CD14-positive monocyte (primary cell): ENCODE results near the gene TIRAP. TPM values are rescaled to one million over a fixed set of nuclear protein-coding genes. Genes with fewer than 3 reads are reported as not detected.

Source experiments
- DNase-seq, 3 donors: peaks; one replicate each; pipeline ENCODE4 v3.0.0-alpha.2; 2011 to 2022
- H2AFZ ChIP-seq: 2 replicates; pipeline ENCODE4 v1.6.0; 2012; ENCODE audit warnings: mild to moderate bottlenecking, low read depth, low read length, inconsistent platforms; ENCODE audit not compliant: insufficient read depth, poor library complexity, severe bottlenecking
- H3K27ac ChIP-seq, 2 donors: 1 replicate in 1 of 2; 2 replicates in 1 of 2; pipeline ENCODE4 v1.5.1; 2012 to 2013; ENCODE audit warnings: low read length in 2 of 2, control low read depth in 1 of 2, inconsistent platforms in 1 of 2, low read depth in 1 of 2, mild to moderate bottlenecking in 1 of 2
- H3K27me3 ChIP-seq, 2 donors: one replicate each; pipeline versions ENCODE4 v1.6.0 to v1.6.1; 2011 to 2013; ENCODE audit warnings: low read length in 2 of 2; ENCODE audit not compliant: control insufficient read depth in 2 of 2, insufficient read depth in 2 of 2
- H3K36me3 ChIP-seq, 2 donors: replicated peaks in 1 of 2; 1 replicate in 1 of 2; 2 replicates in 1 of 2; pipeline versions ENCODE4 v1.5.1 to v1.6.1; 2012 to 2013; ENCODE audit warnings: low read length in 2 of 2, control low read depth in 1 of 2, inconsistent platforms in 1 of 2, mild to moderate bottlenecking in 1 of 2; ENCODE audit not compliant: insufficient read depth in 2 of 2, control insufficient read depth in 1 of 2
- H3K4me1 ChIP-seq, 2 donors: 1 replicate in 1 of 2; 2 replicates in 1 of 2; pipeline versions ENCODE4 v1.5.1 to v1.6.1; 2012 to 2013; ENCODE audit warnings: low read length in 2 of 2, control low read depth in 1 of 2, inconsistent platforms in 1 of 2, mild to moderate bottlenecking in 1 of 2, moderate library complexity in 1 of 2; ENCODE audit not compliant: insufficient read depth in 2 of 2, control insufficient read depth in 1 of 2
- H3K4me2 ChIP-seq: replicated peaks from 2 replicates; pipeline ENCODE3; 2012; ENCODE audit warnings: low read length, moderate library complexity, mild to moderate bottlenecking; ENCODE audit not compliant: poor library complexity, severe bottlenecking; ENCODE audit errors: extremely low read depth
- H3K4me3 ChIP-seq, 3 experiments: fragments of 200-600 bp in 1 of 3; sonication (generic) in 1 of 3; replicated peaks in 1 of 3; 1 replicate in 2 of 3; 2 replicates in 1 of 3; pipeline ENCODE4 v1.5.1; 2011 to 2013; ENCODE audit warnings: low read length in 3 of 3, mild to moderate bottlenecking in 3 of 3, control low read depth in 2 of 3, low read depth in 2 of 3, inconsistent platforms in 1 of 3, moderate library complexity in 1 of 3
- H3K79me2 ChIP-seq: 2 replicates; pipeline ENCODE4 v1.6.0; 2012; ENCODE audit warnings: mild to moderate bottlenecking, control low read depth, inconsistent platforms, low read length, moderate library complexity; ENCODE audit not compliant: insufficient read depth
- H3K9ac ChIP-seq: 2 replicates; pipeline ENCODE4 v1.6.0; 2017; ENCODE audit warnings: low read length, mild to moderate bottlenecking; ENCODE audit not compliant: insufficient read depth, poor library complexity, severe bottlenecking
- H3K9me3 ChIP-seq, 2 donors: replicated peaks in 1 of 2; 1 replicate in 1 of 2; 2 replicates in 1 of 2; pipeline versions ENCODE4 v1.5.1 to v1.6.1; 2012 to 2013; ENCODE audit warnings: low read length in 2 of 2, control low read depth in 1 of 2; ENCODE audit not compliant: control insufficient read depth in 1 of 2, insufficient read depth in 1 of 2
- H4K20me1 ChIP-seq: 2 replicates; pipeline ENCODE4 v1.6.0; 2012; ENCODE audit warnings: mild to moderate bottlenecking, low read length, control low read depth, moderate library complexity; ENCODE audit not compliant: insufficient read depth
- H3K27ac Mint-ChIP-seq, 7 donors: one replicate each; pipeline ENCODE4 v1.8.0; 2020; ENCODE audit warnings: mild to moderate bottlenecking in 7 of 7, mixed read lengths in 7 of 7, moderate library complexity in 6 of 7, inconsistent platforms in 2 of 7
- H3K27me3 Mint-ChIP-seq, 3 donors: one replicate each; pipeline ENCODE4 v1.8.0; 2021 to 2022; ENCODE audit warnings: low read depth in 3 of 3, mild to moderate bottlenecking in 3 of 3, mixed read lengths in 3 of 3, moderate library complexity in 3 of 3, inconsistent platforms in 1 of 3
- H3K36me3 Mint-ChIP-seq, 2 donors: one replicate each; pipeline ENCODE4 v1.8.0; 2020; ENCODE audit warnings: mixed read lengths in 2 of 2, inconsistent platforms in 1 of 2, mild to moderate bottlenecking in 1 of 2
- H3K4me1 Mint-ChIP-seq: one replicate; pipeline ENCODE4 v1.8.0; 2020; ENCODE audit warnings: mild to moderate bottlenecking, mixed read lengths
- H3K4me3 Mint-ChIP-seq, 2 donors: one replicate each; pipeline ENCODE4 v1.8.0; 2020; ENCODE audit warnings: mild to moderate bottlenecking in 2 of 2, mixed read lengths in 2 of 2, moderate library complexity in 1 of 2
- H3K9me3 Mint-ChIP-seq, 7 donors: one replicate each; pipeline ENCODE4 v1.8.0; 2020 to 2022; ENCODE audit warnings: mixed read lengths in 7 of 7, mild to moderate bottlenecking in 6 of 7, moderate library complexity in 6 of 7, inconsistent platforms in 2 of 7
- CTCF ChIP-seq: fragments of 200-600 bp; IDR thresholded peaks from one replicate; pipeline ENCODE4 v1.8.0; 2022; ENCODE audit warnings: antibody characterized with exemption, mild to moderate bottlenecking
- WGBS: methylation state at CpG from one replicate; pipeline ENCODE4 v1.1.5; 2013; ENCODE audit warnings: missing lambda C conversion rate; ENCODE audit not compliant: insufficient coverage; 5-methylcytosine and 5-hydroxymethylcytosine counted together
- intact Hi-C, 2 donors: fragments of 100-400 bp; cut with micrococcal nuclease; formaldehyde crosslinking; loops; one replicate each; pipeline versions ENCODE4 v1.15.0 to v1.15.1; 2023
- polyA plus RNA-seq, 3 donors: library from polyadenylated mRNA; depleted of rRNA in 1 of 3; unstranded in 2 of 3; stranded (reverse) in 1 of 3; fragments of 300-500 nt in 2 of 3; fragments of >200 nt in 1 of 3; fragmentation: Illumina TruSeq in 2 of 3; gene quantifications; 1 replicate in 2 of 3; 2 replicates in 1 of 3; pipeline ENCODE4 v1.2.3, GENCODE V29; 2012 to 2021

TIRAP gene
- polyA plus RNA-seq, 3 donors = 7.0 to 13.8 (median 11.1) TPM

- peak overlapping the region; percentile 74 to 84 for H3K27ac ChIP-seq
- TF ChIP-seq CTCF = peak; percentile 91
- Mint-ChIP-seq H3K27me3 (no peaks in the 10 kb centered on the region), H3K4me3 (no peak overlapping the region), H3K36me3 (peaks cover 21 to 36% of the 10 kb centered on the region in 2 donors), H3K9me3 (no peaks in the 10 kb centered on the region), H3K4me1 (peaks cover 51% of the 10 kb centered on the region), H3K27ac (peak overlapping the region; percentile 86 to 95 (median 92))
- 49% methylated on average over 6 of the region's 12 CpGs for WGBS
- no peaks in the 10 kb centered on the region for H4K20me1 ChIP-seq
- H3K79me2 ChIP-seq = peaks cover 33% of the 10 kb centered on the region
- intact Hi-C loops = loop anchor here (2.0 to 5.0 kb wide), 4 partner anchors 47 to 170 kb away; partner anchors contain the start of gene ST3GAL4 (in 1 of the 2)
- no peaks in the 10 kb centered on the region for H3K27me3 ChIP-seq
- H3K9ac ChIP-seq = no peak overlapping the region
- H2AFZ ChIP-seq = no peak overlapping the region
- H3K4me2 ChIP-seq = peak overlapping the region; percentile 60
- H3K4me3 ChIP-seq = peak overlapping the region in 1 of 3 experiments; percentile 12
- DNase-seq = peak; percentile 56 to 70 (median 69)
- H3K9me3 ChIP-seq = no peaks in the 10 kb centered on the region
- peaks cover 41 to 48% of the 10 kb centered on the region in 2 donors for H3K4me1 ChIP-seq
- H3K36me3 ChIP-seq = peaks cover 4 to 29% of the 10 kb centered on the region in 2 donors
These were observed 27.5 kb downstream of the TIRAP start for GRCh38 chr11:126310200-126310991.

GRCh38 chr11:126310992-126311310, 28.1 kb downstream of the TIRAP start:
- peaks cover 0 to 2% of the 10 kb centered on the region in 2 donors for H3K9me3 ChIP-seq
- H3K4me2 ChIP-seq = peak overlapping the region; percentile 60
- H3K4me1 ChIP-seq = peaks cover 47 to 53% of the 10 kb centered on the region in 2 donors
- Mint-ChIP-seq H3K27me3 (no peaks in the 10 kb centered on the region), H3K4me3 (no peak overlapping the region), H3K9me3 (no peaks in the 10 kb centered on the region), H3K27ac (peak overlapping the region; percentile 90 to 95 (median 92)), H3K36me3 (peaks cover 21 to 37% of the 10 kb centered on the region in 2 donors), H3K4me1 (peaks cover 50% of the 10 kb centered on the region)
- peak in 1 of 3 donors; percentile 37 for DNase-seq
- H2AFZ ChIP-seq = no peak overlapping the region
- no peak overlapping the region for H3K9ac ChIP-seq
- intact Hi-C loops = loop anchor here (2.0 to 5.0 kb wide), 4 partner anchors 46 to 170 kb away; partner anchors contain the start of gene ST3GAL4 (in 1 of the 2)
- H3K36me3 ChIP-seq = peaks cover 4 to 29% of the 10 kb centered on the region in 2 donors
- TF ChIP-seq CTCF = no peak
- peaks cover 33% of the 10 kb centered on the region for H3K79me2 ChIP-seq
- peak overlapping the region; percentile 74 to 84 for H3K27ac ChIP-seq
- no peaks in the 10 kb centered on the region for H4K20me1 ChIP-seq
- 33% methylated on average over 2 of the region's 6 CpGs for whole genome bisulfite sequencing
- peak overlapping the region in 1 of 3 experiments; percentile 12 for H3K4me3 ChIP-seq
- H3K27me3 ChIP-seq = no peaks in the 10 kb centered on the region
